Thymus (tissue), 11 donors: ENCODE results near the gene ANAPC16. TPM values are rescaled to one million over a fixed set of nuclear protein-coding genes. Genes with fewer than 3 reads are reported as not detected.
"Not testable (repeated sequence)": the region's sequence is repeated elsewhere in the genome, so short reads cannot be mapped to it uniquely, and the experiment has no call there.

Experiments
- DNase-seq, 9 donors: peaks; one replicate each; pipeline ENCODE4 v3.0.0-alpha.2; 2013; ENCODE audit warnings: low spot score in 9 of 9, low read depth in 6 of 9, missing footprints in 1 of 9
- H3K27ac ChIP-seq, 2 donors: one replicate each; pipeline ENCODE4 v1.5.1; 2013; ENCODE audit warnings: control low read depth in 1 of 2, low read depth in 1 of 2, low read length in 1 of 2, mild to moderate bottlenecking in 1 of 2, moderate library complexity in 1 of 2
- H3K27me3 ChIP-seq, 2 donors: one replicate each; pipeline ENCODE4 v1.5.1; 2013; ENCODE audit warnings: low read length in 1 of 2; ENCODE audit not compliant: control insufficient read depth in 2 of 2, insufficient read depth in 1 of 2
- H3K36me3 ChIP-seq, 2 donors: one replicate each; pipeline ENCODE4 v1.5.1; 2013; ENCODE audit warnings: low read length in 1 of 2, mild to moderate bottlenecking in 1 of 2, moderate library complexity in 1 of 2; ENCODE audit not compliant: control insufficient read depth in 2 of 2, insufficient read depth in 2 of 2
- H3K4me1 ChIP-seq, 2 donors: one replicate each; pipeline ENCODE4 v1.5.1; 2013; ENCODE audit warnings: low read length in 2 of 2; ENCODE audit not compliant: control insufficient read depth in 2 of 2, insufficient read depth in 2 of 2
- H3K4me3 ChIP-seq, 2 donors: one replicate each; pipeline ENCODE4 v1.5.1; 2013; ENCODE audit warnings: low read length in 2 of 2, control low read depth in 1 of 2, mild to moderate bottlenecking in 1 of 2
- H3K9me3 ChIP-seq, 2 donors: one replicate each; pipeline ENCODE4 v1.5.1; 2013; ENCODE audit warnings: low read length in 1 of 2, mild to moderate bottlenecking in 1 of 2; ENCODE audit not compliant: control insufficient read depth in 2 of 2, insufficient read depth in 1 of 2
- WGBS: extraction: QIAGEN DNeasy Blood & Tissue Kit; methylation state at CpG from one replicate; pipeline ENCODE4 v1.1.7; 2013; 5-methylcytosine and 5-hydroxymethylcytosine counted together
- polyA plus RNA-seq: library from polyadenylated mRNA; stranded (reverse); fragments of 200-250 nt; gene quantifications from one replicate; pipeline ENCODE4 v1.2.3, GENCODE V29; 2013
- total RNA-seq: library from RNA; stranded (reverse); fragments of 120-200 nt; gene quantifications from one replicate; pipeline ENCODE4 v1.2.4, GENCODE V29; 2013
- donor health status: healthy.

ANAPC16 gene
- total and polyA plus RNA-seq, 2 donors, result 137 to 349 TPM

DNA sequence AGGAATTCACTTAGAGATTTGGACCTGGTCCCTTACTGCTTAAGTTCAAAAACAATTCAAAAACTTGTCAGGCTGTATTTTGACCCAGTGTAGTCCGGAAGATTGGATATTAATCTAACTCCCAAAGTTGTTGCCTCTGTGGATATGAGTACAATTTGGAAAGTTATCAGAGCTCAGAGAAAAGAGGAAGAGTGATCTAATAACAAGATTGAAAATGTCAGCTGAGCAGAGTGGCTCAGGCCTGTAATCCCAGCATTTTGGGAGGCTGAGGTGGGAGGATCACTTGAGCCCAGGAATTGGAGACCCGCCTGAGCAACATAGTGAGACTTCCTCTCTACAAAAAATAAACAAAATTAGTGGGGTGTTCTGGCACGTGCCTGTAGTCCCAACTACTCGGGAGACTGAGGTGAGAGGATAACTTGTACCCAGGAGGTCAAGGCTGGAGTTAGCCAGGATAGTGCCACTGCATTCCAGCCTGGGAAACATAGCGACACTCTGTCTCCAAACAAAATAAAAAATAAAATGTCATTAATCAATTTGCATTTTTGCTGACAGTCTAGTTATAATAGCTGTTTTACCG is 3.5 kb downstream of the ANAPC16 start:
- peak overlapping the region; percentile 26 to 47 for H3K4me3 ChIP-seq

DNA sequence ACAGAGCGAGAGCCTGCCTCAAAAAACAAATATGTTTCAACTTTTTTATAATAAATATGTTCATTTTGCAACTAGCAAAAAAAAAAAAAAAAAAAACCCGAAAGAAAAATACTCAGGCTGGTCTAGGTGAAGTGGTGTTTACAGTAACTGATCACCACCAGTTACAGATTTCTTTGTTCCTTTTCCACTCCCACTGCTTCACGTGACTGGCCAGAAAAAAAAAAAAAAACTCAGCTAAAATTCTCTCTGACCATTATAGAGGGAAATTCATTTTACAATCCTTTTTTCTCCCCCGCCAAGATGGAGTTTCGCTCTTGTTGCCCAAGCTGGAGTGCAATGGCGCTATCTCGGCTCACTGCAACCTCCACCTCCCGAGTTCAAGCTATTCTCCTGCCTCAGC is 4.8 kb downstream of the ANAPC16 start:
- Histone ChIP-seq H3K9me3 (no peaks in the 10 kb centered on the region), H3K27me3 (no peaks in the 10 kb centered on the region), H3K27ac (peak overlapping the region; percentile 24 to 42), H3K36me3 (peaks cover 18 to 38% of the 10 kb centered on the region in 2 donors), H3K4me1 (peaks cover 18 to 37% of the 10 kb centered on the region in 2 donors), H3K4me3 (no peak overlapping the region)
- 91% methylated on average over 8 of the region's 8 CpGs for WGBS
- no peak for DNase-seq

More for the DNA sequence above, 3.5 kb downstream of the ANAPC16 start:
- H3K27ac ChIP-seq, result peak overlapping the region; percentile 78 to 96
- DNase-seq, result no peak
- WGBS, result 91% methylated on average over 6 of the region's 6 CpGs
- peaks cover 10 to 26% of the 10 kb centered on the region in 2 donors for H3K36me3 ChIP-seq
- H3K4me1 ChIP-seq, result peaks cover 25 to 46% of the 10 kb centered on the region in 2 donors
- H3K27me3 ChIP-seq, result no peaks in the 10 kb centered on the region
- H3K9me3 ChIP-seq, result no peaks in the 10 kb centered on the region

DNA sequence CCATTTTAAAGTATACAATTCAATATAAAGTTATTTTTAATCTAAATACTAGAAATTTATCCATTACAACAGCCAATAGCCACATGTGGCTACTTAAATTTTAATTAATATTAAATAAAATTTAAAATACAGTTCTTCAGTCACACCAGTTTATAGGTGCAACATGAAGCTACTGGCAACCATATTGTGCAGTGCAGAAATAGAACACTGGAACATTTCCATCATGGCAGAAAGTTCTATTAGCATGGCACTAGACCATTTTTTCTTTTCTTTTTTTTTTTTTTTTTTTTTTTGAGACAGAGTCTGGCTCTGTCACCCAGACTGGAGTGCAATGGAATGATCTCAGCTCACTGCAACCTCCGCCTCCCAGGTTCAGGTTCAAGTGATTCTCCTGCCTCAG is 5.5 kb downstream of the ANAPC16 start:
- Histone ChIP-seq H3K4me1 (peaks cover 18 to 37% of the 10 kb centered on the region in 2 donors), H3K36me3 (peaks cover 18 to 44% of the 10 kb centered on the region in 2 donors), H3K27ac (no peak overlapping the region), H3K9me3 (no peaks in the 10 kb centered on the region), H3K4me3 (no peak overlapping the region), H3K27me3 (no peaks in the 10 kb centered on the region)
- no peak for DNase-seq
- 57% methylated on average over 1 of the region's 1 CpG for WGBS

DNA sequence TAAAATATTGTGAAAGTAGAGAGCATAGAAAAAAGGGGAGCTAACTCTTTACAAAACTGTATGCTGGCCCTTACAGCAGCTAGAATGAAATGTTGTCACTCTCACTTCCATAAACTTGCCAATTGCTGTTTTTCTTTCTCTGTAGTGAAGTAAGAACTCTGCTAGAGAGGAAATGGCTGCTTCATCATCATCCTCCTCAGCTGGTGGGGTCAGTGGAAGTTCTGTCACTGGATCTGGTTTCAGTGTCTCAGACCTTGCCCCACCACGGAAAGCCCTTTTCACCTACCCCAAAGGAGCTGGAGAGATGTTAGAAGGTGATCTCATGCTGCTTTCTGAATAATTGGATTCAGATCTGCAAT is 7.9 kb downstream of the ANAPC16 start:
- DNase-seq, result no peak
- H3K27ac ChIP-seq, result peak overlapping the region in 1 of 2 donors; percentile 69
- H3K27me3 ChIP-seq, result no peaks in the 10 kb centered on the region
- peaks cover 22 to 52% of the 10 kb centered on the region in 2 donors for H3K36me3 ChIP-seq
- WGBS, result 90% methylated on average over 1 of the region's 1 CpG
- H3K9me3 ChIP-seq, result no peaks in the 10 kb centered on the region
- no peak overlapping the region for H3K4me3 ChIP-seq
- peaks cover 16 to 20% of the 10 kb centered on the region in 2 donors for H3K4me1 ChIP-seq

DNA sequence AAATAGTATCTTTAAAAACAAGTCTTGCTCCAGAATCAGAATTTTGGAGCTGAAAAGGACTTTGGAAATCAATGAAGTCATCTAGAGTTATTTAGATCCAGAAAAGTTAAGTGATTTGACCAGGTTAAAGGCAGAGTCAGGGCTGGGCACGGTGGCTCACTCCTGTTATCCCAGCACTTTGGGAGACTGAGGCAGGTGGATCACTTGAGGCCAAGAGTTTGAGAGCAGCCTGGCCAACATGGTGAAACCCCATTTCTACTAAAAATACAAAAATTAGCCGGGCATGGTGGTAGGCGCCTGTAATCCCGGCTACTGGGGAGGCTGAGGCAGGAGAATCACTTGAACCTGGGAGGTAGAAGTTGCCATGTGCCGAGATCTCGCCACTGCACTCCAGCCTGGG is 8.4 kb downstream of the ANAPC16 start:
- not testable (repeated sequence) for DNase-seq, H3K27ac ChIP-seq, H3K27me3 ChIP-seq, H3K9me3 ChIP-seq, H3K4me3 ChIP-seq
- H3K36me3 ChIP-seq, result peaks cover 23 to 53% of the 10 kb centered on the region in 2 donors
- WGBS, result 95% methylated on average over 6 of the region's 6 CpGs
- peaks cover 14 to 16% of the 10 kb centered on the region in 2 donors for H3K4me1 ChIP-seq

DNA sequence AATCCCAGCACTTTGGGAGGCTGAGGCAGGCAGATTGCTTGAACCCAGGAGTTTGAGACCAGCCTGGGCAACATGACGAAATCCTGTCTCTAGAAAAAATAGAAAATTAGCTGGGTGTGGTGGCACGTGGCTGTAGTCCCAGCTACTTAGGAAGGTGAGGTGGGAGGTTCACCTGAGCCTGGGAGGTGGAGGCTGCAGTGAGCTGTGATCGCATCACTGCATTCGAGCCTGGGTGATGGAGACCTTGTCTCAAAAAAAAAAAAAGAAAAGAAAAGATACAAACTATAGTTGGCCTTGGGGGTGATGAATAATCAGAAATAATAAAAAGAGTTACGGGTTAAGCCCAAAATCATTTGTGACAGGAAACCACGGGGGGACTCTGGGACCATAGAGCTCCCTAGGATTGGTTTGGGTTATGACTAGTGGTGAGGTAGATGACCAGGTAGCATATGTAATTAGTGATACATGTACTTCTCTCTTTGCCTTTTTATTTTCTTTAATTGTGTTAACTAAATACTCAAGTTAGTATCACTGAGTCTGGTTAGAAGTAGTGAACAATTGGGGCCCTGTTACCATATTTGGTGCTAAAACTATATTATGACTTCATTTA is 10.7 kb downstream of the ANAPC16 start:
- Histone ChIP-seq H3K27me3 (no peaks in the 10 kb centered on the region), H3K27ac (no peak overlapping the region), H3K4me3 (no peak overlapping the region), H3K36me3 (peaks cover 39 to 62% of the 10 kb centered on the region in 2 donors), H3K9me3 (no peaks in the 10 kb centered on the region), H3K4me1 (peaks cover 4 to 6% of the 10 kb centered on the region in 2 donors)
- DNase-seq, result no peak
- WGBS, result 94% methylated on average over 6 of the region's 6 CpGs

DNA sequence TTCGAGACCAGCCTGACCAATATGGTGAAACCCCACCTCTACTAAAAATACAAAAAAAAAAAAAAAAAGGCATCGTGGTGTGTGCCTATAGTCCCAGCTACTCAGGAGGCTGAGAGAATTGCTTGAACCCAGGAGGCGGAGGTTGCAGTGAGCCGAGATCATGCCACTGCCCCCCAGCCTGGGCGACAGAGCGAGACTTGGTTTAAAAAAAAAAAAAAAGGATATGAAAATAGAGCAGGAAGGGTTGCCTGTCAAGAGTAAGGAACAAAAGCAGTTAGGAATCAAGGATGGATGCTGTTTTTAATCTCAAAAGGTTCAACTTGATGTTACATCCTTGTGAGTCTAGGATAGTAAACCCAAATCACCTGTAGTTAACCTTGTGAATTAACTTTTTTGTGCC is 12.0 kb downstream of the ANAPC16 start:
- Histone ChIP-seq H3K4me1 (peaks cover 0 to 6% of the 10 kb centered on the region in 2 donors), H3K36me3 (peaks cover 45 to 64% of the 10 kb centered on the region in 2 donors), H3K9me3 (no peaks in the 10 kb centered on the region), H3K4me3 (no peak overlapping the region), H3K27ac (no peak overlapping the region), H3K27me3 (no peaks in the 10 kb centered on the region)
- WGBS, result 92% methylated on average over 6 of the region's 6 CpGs
- DNase-seq, result no peak

DNA sequence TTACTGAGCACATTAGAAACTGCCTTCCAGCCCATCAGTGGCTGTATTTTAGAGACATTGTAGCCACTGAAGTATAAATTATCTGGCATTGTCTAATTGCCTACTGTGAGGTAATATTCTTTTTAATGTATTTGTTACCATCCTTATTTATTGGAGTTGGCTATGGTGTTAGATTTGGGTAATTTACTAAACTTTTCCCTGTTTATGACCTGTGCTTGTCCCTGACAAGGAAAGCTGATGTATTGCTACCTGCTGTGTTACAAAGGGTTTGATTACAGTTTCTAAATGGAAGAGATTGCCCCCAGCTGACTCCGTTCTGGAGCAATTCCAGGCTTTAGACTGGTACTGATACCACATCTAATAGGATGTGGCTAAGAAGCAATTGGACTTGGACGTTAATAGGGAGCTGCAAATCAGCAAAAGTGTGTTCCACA is 12.5 kb downstream of the ANAPC16 start:
- H3K4me1 ChIP-seq, result peaks cover 0 to 3% of the 10 kb centered on the region in 2 donors
- H3K9me3 ChIP-seq, result no peaks in the 10 kb centered on the region
- H3K4me3 ChIP-seq, result no peak overlapping the region
- H3K27me3 ChIP-seq, result no peaks in the 10 kb centered on the region
- 95% methylated on average over 2 of the region's 2 CpGs for WGBS
- H3K36me3 ChIP-seq, result peaks cover 48 to 68% of the 10 kb centered on the region in 2 donors
- peak overlapping the region in 1 of 2 donors; percentile 15 for H3K27ac ChIP-seq
- no peak for DNase-seq
